Uterus (tissue), 4 donors: ENCODE data around the gene PCDHGB5. TPM values are rescaled to one million over a fixed set of nuclear protein-coding genes. Genes with fewer than 3 reads are reported as not detected.

Source experiments
- total RNA-seq, 4 donors: library from RNA; depleted of rRNA in 3 of 4; stranded (reverse); fragments of >200 nt in 3 of 4; gene quantifications; one replicate each; pipeline versions ENCODE4 v1.1.0 to v1.2.4, GENCODE V29; 2014 to 2023
- donor health status: DM: yes; HTN: yes; CAD: no.

Gene PCDHGB5
- total RNA-seq, 4 donors from 2014 or later, result 10.0 to 33.6 (median 20.6) TPM

Other genes starting within 250 kb of the PCDHGB5 start
- 1 to 10 TPM in 3 of 4 donors, under 1 TPM in 1; 0.51 to 4.2 (median 1.7) TPM for gene PCDHB6, start 247.9 kb upstream of the PCDHGB5 start, total RNA-seq
- 1 to 10 TPM in 3 of 4 donors, under 1 TPM in 1; 0.51 to 8.0 (median 5.7) TPM for gene PCDHB7, start 225.3 kb upstream of the PCDHGB5 start, total RNA-seq
- 1 to 10 TPM in 2 of 4 donors, under 1 TPM in 2; under 0.01 to 5.4 (median 2.1) TPM for gene PCDHB8, start 220.2 kb upstream of the PCDHGB5 start, total RNA-seq
- gene PCDHB16, start 215.6 kb upstream of the PCDHGB5 start, total RNA-seq, result 10 to 100 TPM in 1 of 4 donors, 1 to 10 TPM in 3; 3.8 to 10.2 (median 5.0) TPM
- gene PCDHB9, start 210.8 kb upstream of the PCDHGB5 start, total RNA-seq, result 1 to 10 TPM; 1.8 to 5.5 (median 4.8) TPM
- 1 to 10 TPM; 2.6 to 8.3 (median 4.7) TPM for gene PCDHB10, start 205.6 kb upstream of the PCDHGB5 start, total RNA-seq
- gene PCDHB11, start 198.3 kb upstream of the PCDHGB5 start, total RNA-seq, result 1 to 10 TPM; 2.4 to 9.8 (median 6.9) TPM
- gene PCDHB12, start 189.2 kb upstream of the PCDHGB5 start, total RNA-seq, result 10 to 100 TPM in 1 of 4 donors, 1 to 10 TPM in 2, under 1 TPM in 1; 0.88 to 20.5 (median 9.1) TPM
- 10 to 100 TPM in 1 of 4 donors, 1 to 10 TPM in 3; 6.2 to 26.1 (median 8.5) TPM for gene PCDHB13, start 184.0 kb upstream of the PCDHGB5 start, total RNA-seq
- gene PCDHB14, start 174.6 kb upstream of the PCDHGB5 start, total RNA-seq, result 10 to 100 TPM in 2 of 4 donors, 1 to 10 TPM in 2; 3.6 to 14.7 (median 9.3) TPM
- gene PCDHB15, start 152.6 kb upstream of the PCDHGB5 start, total RNA-seq, result 10 to 100 TPM in 3 of 4 donors, 1 to 10 TPM in 1; 5.0 to 17.8 (median 12.1) TPM
- gene SLC25A2, start 93.9 kb upstream of the PCDHGB5 start, total RNA-seq, result 1 to 10 TPM in 2 of 4 donors, under 1 TPM in 1, not detected in 1; 0.28 to 2.4 (median 2.3) TPM
- gene TAF7, start 77.2 kb upstream of the PCDHGB5 start, total RNA-seq, result 100 to 1,000 TPM in 2 of 4 donors, 10 to 100 TPM in 2; 76.1 to 121 (median 98.0) TPM
- gene PCDHGA1, start 67.4 kb upstream of the PCDHGB5 start, total RNA-seq, result 1 to 10 TPM in 2 of 4 donors, under 1 TPM in 2; under 0.01 to 3.3 (median 1.5) TPM
- 10 to 100 TPM in 2 of 4 donors, 1 to 10 TPM in 2; 3.2 to 11.6 (median 9.3) TPM for gene PCDHGA2, start 59.2 kb upstream of the PCDHGB5 start, total RNA-seq
- gene PCDHGA3, start 54.1 kb upstream of the PCDHGB5 start, total RNA-seq, result 1 to 10 TPM in 3 of 4 donors, under 1 TPM in 1; 0.51 to 8.2 (median 5.6) TPM
- 1 to 10 TPM in 3 of 4 donors, not detected in 1; 4.4 to 7.4 (median 6.9) TPM for gene PCDHGB1, start 47.8 kb upstream of the PCDHGB5 start, total RNA-seq
- 10 to 100 TPM in 1 of 4 donors, 1 to 10 TPM in 2, under 1 TPM in 1; 0.59 to 16.1 (median 8.7) TPM for gene PCDHGA4, start 42.9 kb upstream of the PCDHGB5 start, total RNA-seq
- gene PCDHGB2, start 38.0 kb upstream of the PCDHGB5 start, total RNA-seq, result 10 to 100 TPM in 2 of 4 donors, 1 to 10 TPM in 1, under 1 TPM in 1; 0.59 to 17.9 (median 8.7) TPM
- 10 to 100 TPM in 3 of 4 donors, 1 to 10 TPM in 1; 1.8 to 11.5 (median 11.2) TPM for gene PCDHGA5, start 33.8 kb upstream of the PCDHGB5 start, total RNA-seq
- gene PCDHGB3, start 27.7 kb upstream of the PCDHGB5 start, total RNA-seq, result 10 to 100 TPM in 2 of 4 donors, 1 to 10 TPM in 1, under 1 TPM in 1; 0.59 to 14.1 (median 8.1) TPM
- gene PCDHGA6, start 24.1 kb upstream of the PCDHGB5 start, total RNA-seq, result 10 to 100 TPM in 3 of 4 donors, 1 to 10 TPM in 1; 4.4 to 16.6 (median 14.3) TPM
- gene PCDHGA7, start 15.2 kb upstream of the PCDHGB5 start, total RNA-seq, result 10 to 100 TPM in 3 of 4 donors, 1 to 10 TPM in 1; 10.0 to 14.1 (median 11.8) TPM
- gene PCDHGB4, start 10.2 kb upstream of the PCDHGB5 start, total RNA-seq, result 10 to 100 TPM in 3 of 4 donors, 1 to 10 TPM in 1; 8.2 to 17.1 (median 14.9) TPM
- 1 to 10 TPM in 3 of 4 donors, under 1 TPM in 1; 0.59 to 9.0 (median 5.1) TPM for gene PCDHGA8, start 5.3 kb upstream of the PCDHGB5 start, total RNA-seq
- gene PCDHGA9, start 4.8 kb downstream of the PCDHGB5 start, total RNA-seq, result 10 to 100 TPM; 11.8 to 18.7 (median 16.7) TPM
- gene PCDHGB6, start 10.1 kb downstream of the PCDHGB5 start, total RNA-seq, result 10 to 100 TPM in 2 of 4 donors, 1 to 10 TPM in 2; 3.1 to 21.1 (median 11.5) TPM
- gene PCDHGA10, start 15.0 kb downstream of the PCDHGB5 start, total RNA-seq, result 10 to 100 TPM in 1 of 4 donors, 1 to 10 TPM in 3; 2.4 to 11.2 (median 6.6) TPM
- 10 to 100 TPM in 3 of 4 donors, 1 to 10 TPM in 1; 7.1 to 27.6 (median 18.1) TPM for gene PCDHGB7, start 19.7 kb downstream of the PCDHGB5 start, total RNA-seq
- gene PCDHGA11, start 23.1 kb downstream of the PCDHGB5 start, total RNA-seq, result 10 to 100 TPM in 3 of 4 donors, 1 to 10 TPM in 1; 9.4 to 13.2 (median 12.0) TPM
- 10 to 100 TPM in 3 of 4 donors, 1 to 10 TPM in 1; 2.9 to 22.0 (median 14.5) TPM for gene PCDHGA12, start 32.6 kb downstream of the PCDHGB5 start, total RNA-seq
- 100 to 1,000 TPM in 3 of 4 donors, 10 to 100 TPM in 1; 25.9 to 146 (median 123) TPM for gene PCDHGC3, start 78.0 kb downstream of the PCDHGB5 start, total RNA-seq
- 1 to 10 TPM; 2.9 to 8.0 (median 6.7) TPM for gene PCDHGC4, start 87.1 kb downstream of the PCDHGB5 start, total RNA-seq
- gene PCDHGC5, start 91.1 kb downstream of the PCDHGB5 start, total RNA-seq, result 1 to 10 TPM in 3 of 4 donors, under 1 TPM in 1; under 0.01 to 7.5 (median 3.4) TPM
- gene DIAPH1, start 221.1 kb downstream of the PCDHGB5 start, total RNA-seq, result 10 to 100 TPM; 27.7 to 69.4 (median 30.2) TPM
- gene HDAC3, start 238.9 kb downstream of the PCDHGB5 start, total RNA-seq, result 10 to 100 TPM; 24.8 to 68.0 (median 46.0) TPM
- 1 to 10 TPM in 1 of 4 donors, under 1 TPM in 1, not detected in 2; 0.35 to 1.7 TPM for gene RELL2, start 239.1 kb downstream of the PCDHGB5 start, total RNA-seq